GM12873 (cell line): ENCODE data around the gene RAB33A.

Experiments
- CTCF ChIP-seq: IDR thresholded peaks from 2 replicates; pipeline ENCODE4 v1.5.1; 2012; ENCODE audit warnings: low read depth, mild to moderate bottlenecking, moderate library complexity, low read length, control low read depth; ENCODE audit not compliant: insufficient read depth; ENCODE audit errors: missing control alignments

Gene RAB33A

GRCh38 chrX:130173190-130173895, 1.6 kb downstream of the RAB33A start:
- no peak for TF ChIP-seq CTCF

GRCh38 chrX:130174045-130174704, 2.4 kb downstream of the RAB33A start:
- no peak for TF ChIP-seq CTCF

DNA sequence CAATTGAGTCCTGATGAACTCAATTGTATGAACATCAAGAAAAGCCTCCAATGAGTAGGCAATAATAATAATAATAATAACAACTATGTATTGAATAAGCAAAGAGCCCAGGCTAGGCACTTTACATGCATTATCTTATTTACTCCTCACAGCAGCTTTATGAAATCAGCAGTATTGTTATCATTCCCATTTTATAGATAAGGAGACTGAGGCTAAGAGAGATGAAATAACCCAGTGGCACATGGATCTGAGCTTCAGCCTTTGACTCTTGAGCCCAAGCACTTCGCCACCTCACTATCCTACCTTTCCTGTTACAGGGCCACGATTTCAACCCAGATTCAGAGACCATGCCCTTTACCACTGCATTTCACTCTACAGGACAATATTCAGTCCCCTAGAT, 3.2 kb downstream of the RAB33A start:
- TF ChIP-seq CTCF: no peak

DNA sequence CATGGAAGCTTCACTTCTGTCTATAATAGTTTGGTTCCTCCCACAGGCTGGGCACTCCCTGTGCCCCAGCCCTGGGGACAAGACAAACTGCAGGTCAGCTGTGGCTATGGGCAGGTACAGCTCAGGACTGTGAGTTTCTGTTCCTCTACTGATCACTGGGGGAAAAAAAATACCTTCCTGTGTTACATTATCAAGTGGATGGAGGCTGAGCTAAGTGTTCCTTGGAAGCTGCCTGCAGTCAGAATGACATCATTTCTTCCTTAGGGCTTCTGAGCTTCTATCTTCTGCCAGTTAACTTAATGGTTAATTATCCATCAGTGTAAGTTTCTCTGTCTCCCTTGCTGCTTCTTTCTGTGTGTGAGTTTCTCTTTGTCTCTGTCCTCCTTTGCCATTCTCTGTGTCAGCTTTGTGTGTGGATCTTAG, 4.6 kb downstream of the RAB33A start:
- no peak for TF ChIP-seq CTCF

- TF ChIP-seq CTCF: no peak
Observed at GRCh38 chrX:130176942-130177341, 5.2 kb downstream of the RAB33A start.

DNA sequence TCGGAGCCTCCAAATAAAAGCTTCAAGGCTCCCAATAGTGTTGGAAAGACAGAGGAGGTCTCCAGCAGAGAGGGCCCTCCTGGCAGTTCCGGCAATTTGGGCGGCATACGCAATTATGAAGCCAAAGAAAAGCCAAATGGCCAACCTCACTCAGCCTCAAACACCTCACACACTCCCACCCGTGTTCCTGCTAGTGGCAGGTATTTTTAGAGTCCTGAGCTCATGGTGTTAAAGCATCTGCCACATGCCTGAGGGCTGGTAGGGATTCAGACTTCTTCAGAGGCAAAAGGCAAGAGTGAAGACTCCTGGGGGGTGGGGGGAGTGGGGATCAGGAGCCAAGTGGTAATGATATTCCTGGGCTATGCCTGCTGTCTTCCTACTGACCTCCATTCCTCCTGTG, 7.4 kb downstream of the RAB33A start:
- no peak for TF ChIP-seq CTCF

GRCh38 chrX:130179579-130180215, 7.9 kb downstream of the RAB33A start:
- TF ChIP-seq CTCF: no peak
